Measurements from ENCODE around the gene CARD19. TPM values are rescaled to one million over a fixed set of nuclear protein-coding genes. Genes with fewer than 3 reads are reported as not detected.
"Not testable (repeated sequence)": the region's sequence is repeated elsewhere in the genome, so short reads cannot be mapped to it uniquely, and the experiment has no call there.

Gene CARD19
- total and polyA plus RNA-seq, 4 donors, result 31.1 to 70.7 (median 48.5) TPM

DNA sequence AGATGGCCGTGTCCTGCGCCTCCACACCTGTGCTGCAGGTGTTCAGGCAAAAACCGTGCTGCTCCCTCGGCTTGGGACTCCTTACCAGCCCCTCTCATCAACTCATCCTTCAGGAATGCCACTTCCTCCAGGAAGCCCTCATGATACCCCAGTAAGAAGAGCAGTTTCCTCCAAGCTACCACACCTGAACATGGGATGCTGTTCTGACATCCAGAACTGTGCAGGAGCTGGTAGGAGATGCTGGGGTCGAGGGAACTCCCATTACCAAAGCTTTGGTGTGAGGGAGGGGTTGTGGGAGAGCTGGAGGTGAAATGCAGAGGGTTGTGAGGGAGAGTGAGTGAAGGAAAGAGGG, 18.9 kb downstream of the CARD19 start:
- H3K27ac ChIP-seq (ENCODE audit: low read depth in 1 of 2, low read length in 1 of 2), result peak overlapping the region in 1 of 2 donors; percentile 55
- peaks cover 0 to 35% (median 3%) of the 10 kb centered on the region in 4 donors for H3K36me3 ChIP-seq (ENCODE audit: control insufficient read depth in 4 of 4, insufficient read depth in 4 of 4, low read length in 4 of 4)
- no peaks in the 10 kb centered on the region for H3K27me3 ChIP-seq (ENCODE audit: control insufficient read depth in 3 of 3, insufficient read depth in 3 of 3, low read length in 2 of 3)
- H3K4me3 ChIP-seq, result no peak overlapping the region
- peaks cover 0 to 13% (median 8%) of the 10 kb centered on the region in 5 donors for H3K4me1 ChIP-seq (ENCODE audit: control insufficient read depth in 5 of 5, insufficient read depth in 5 of 5, low read length in 5 of 5)
- no peak overlapping the region for H3K9ac ChIP-seq (ENCODE audit: insufficient read depth in 1 of 2, low read length in 2 of 2)
- WGBS, 2 donors, result 78 to 80% methylated on average over 5 of the region's 5 CpGs
- TF ChIP-seq, protein P1, sequence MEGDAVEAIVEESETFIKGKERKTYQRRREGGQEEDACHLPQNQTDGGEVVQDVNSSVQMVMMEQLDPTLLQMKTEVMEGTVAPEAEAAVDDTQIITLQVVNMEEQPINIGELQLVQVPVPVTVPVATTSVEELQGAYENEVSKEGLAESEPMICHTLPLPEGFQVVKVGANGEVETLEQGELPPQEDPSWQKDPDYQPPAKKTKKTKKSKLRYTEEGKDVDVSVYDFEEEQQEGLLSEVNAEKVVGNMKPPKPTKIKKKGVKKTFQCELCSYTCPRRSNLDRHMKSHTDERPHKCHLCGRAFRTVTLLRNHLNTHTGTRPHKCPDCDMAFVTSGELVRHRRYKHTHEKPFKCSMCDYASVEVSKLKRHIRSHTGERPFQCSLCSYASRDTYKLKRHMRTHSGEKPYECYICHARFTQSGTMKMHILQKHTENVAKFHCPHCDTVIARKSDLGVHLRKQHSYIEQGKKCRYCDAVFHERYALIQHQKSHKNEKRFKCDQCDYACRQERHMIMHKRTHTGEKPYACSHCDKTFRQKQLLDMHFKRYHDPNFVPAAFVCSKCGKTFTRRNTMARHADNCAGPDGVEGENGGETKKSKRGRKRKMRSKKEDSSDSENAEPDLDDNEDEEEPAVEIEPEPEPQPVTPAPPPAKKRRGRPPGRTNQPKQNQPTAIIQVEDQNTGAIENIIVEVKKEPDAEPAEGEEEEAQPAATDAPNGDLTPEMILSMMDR (IDR thresholded peaks at IDR 0.05; ENCODE audit: control extremely low read depth, extremely low read depth), result no peak
- H3K9me3 ChIP-seq (ENCODE audit: control insufficient read depth in 4 of 4, insufficient read depth in 3 of 4, low read length in 3 of 4), result no peaks in the 10 kb centered on the region
- ATAC-seq (ENCODE audit: insufficient read depth, low FRiP score), result no peak
- peak in 1 of 3 donors; percentile 8 for DNase-seq

DNA sequence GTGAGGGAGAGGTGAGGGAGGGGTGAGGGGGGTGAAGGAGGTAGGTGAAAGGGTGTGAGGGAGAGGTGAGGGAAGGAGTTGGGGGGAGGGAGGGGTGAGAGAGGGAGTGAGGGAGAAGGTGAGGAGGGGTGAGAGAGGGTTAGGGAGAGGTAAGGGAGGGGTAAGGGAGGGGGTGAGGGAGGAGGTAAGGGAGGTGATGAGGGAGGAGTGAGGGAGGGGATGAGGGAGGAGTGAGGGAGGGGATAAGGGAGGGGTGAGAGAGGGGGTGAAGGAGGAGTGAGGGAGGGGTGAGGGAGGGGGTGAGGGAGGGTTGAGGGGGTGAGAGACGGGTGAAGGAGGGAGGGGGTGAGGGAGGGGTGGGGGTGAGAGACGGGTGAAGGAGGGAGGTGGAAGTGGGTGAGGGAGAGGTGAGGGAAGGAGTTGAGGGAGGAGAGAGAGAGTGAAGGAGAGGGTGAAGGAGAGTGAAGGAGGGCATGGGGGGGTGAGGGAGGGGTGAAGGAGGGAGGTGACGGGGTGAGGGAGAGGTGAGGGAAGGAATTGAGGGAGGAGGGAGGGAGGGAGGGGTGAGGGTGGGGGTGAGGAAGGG, 19.6 kb downstream of the CARD19 start:
- 17 to 22% methylated on average over 3 of the region's 3 CpGs for WGBS, 2 donors
- Histone ChIP-seq H3K4me1 (ENCODE audit: control insufficient read depth in 5 of 5, insufficient read depth in 5 of 5, low read length in 5 of 5) (peaks cover 0 to 18% (median 9%) of the 10 kb centered on the region in 5 donors), H3K27me3 (ENCODE audit: control insufficient read depth in 3 of 3, insufficient read depth in 3 of 3, low read length in 2 of 3) (no peaks in the 10 kb centered on the region), H3K4me3 (no peak overlapping the region), H3K9ac (ENCODE audit: insufficient read depth in 1 of 2, low read length in 2 of 2) (no peak overlapping the region), H3K9me3 (ENCODE audit: control insufficient read depth in 4 of 4, insufficient read depth in 3 of 4, low read length in 3 of 4) (no peaks in the 10 kb centered on the region), H3K27ac (ENCODE audit: low read depth in 1 of 2, low read length in 1 of 2) (no peak overlapping the region), H3K36me3 (ENCODE audit: control insufficient read depth in 4 of 4, insufficient read depth in 4 of 4, low read length in 4 of 4) (peaks cover 0 to 34% (median 2%) of the 10 kb centered on the region in 4 donors)
- TF ChIP-seq, protein P1 (IDR thresholded peaks at IDR 0.05; ENCODE audit: control extremely low read depth, extremely low read depth), result no peak
- no peak for ATAC-seq (ENCODE audit: insufficient read depth, low FRiP score)
- no peak for DNase-seq

DNA sequence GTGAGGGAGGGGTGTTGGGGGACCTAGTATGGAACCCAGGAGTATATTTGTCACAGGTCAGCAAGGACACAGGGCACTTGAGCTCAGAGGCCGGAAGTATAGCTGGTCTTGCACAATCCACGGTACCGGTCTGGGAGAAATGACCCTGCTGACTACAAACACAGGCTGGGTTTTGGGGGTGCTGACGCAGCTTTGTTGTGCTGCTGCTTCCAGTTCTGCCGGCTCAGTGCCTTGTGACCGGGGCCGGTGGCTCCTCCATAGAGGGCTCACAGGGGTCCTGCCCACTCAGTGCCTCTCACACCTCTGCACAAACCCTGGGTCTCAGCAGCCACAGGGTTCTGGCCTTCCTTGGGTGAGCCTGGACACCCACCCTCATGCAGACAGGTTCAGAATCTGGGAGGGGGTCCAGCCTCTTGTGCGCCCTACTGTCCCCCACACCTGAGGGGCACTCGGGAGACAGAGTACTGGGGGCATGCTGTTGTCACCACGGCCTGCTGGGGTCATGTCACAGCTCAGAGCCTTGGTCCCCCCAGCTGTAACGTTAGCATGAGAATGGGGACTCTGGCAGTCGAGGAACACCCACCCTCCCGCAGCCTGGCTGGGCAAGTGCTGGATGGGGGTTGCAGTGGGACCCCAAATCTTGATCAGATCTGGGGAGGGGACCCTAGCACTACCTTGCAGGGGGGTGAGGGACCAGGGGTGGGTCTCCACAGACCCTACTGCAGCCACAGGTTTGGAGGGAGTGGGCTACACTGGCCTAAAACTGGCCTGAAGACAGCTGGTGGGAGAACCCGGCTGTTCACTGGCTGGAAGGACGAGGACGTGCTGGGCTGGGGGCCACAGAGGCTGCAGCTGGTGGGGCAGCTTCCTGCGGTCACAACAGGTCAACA, 20.3 kb downstream of the CARD19 start:
- H3K9me3 ChIP-seq (ENCODE audit: control insufficient read depth in 4 of 4, insufficient read depth in 3 of 4, low read length in 3 of 4), result no peaks in the 10 kb centered on the region
- H3K27me3 ChIP-seq (ENCODE audit: control insufficient read depth in 3 of 3, insufficient read depth in 3 of 3, low read length in 2 of 3), result no peaks in the 10 kb centered on the region
- H3K9ac ChIP-seq (ENCODE audit: insufficient read depth in 1 of 2, low read length in 2 of 2), result no peak overlapping the region
- WGBS, 2 donors, result 49 to 55% methylated on average over 17 of the region's 17 CpGs
- TF ChIP-seq, protein P1 (IDR thresholded peaks at IDR 0.05; ENCODE audit: control extremely low read depth, extremely low read depth), result no peak
- no peak overlapping the region for H3K4me3 ChIP-seq
- ATAC-seq (ENCODE audit: insufficient read depth, low FRiP score) (peak; percentile 22), DNase-seq (peak; percentile 54 to 83 (median 59))
- peaks cover 0 to 18% (median 9%) of the 10 kb centered on the region in 5 donors for H3K4me1 ChIP-seq (ENCODE audit: control insufficient read depth in 5 of 5, insufficient read depth in 5 of 5, low read length in 5 of 5)
- H3K27ac ChIP-seq (ENCODE audit: low read depth in 1 of 2, low read length in 1 of 2), result peak overlapping the region in 1 of 2 donors; percentile 69
- H3K36me3 ChIP-seq (ENCODE audit: control insufficient read depth in 4 of 4, insufficient read depth in 4 of 4, low read length in 4 of 4), result peaks cover 0 to 30% (median under 1%) of the 10 kb centered on the region in 4 donors

DNA sequence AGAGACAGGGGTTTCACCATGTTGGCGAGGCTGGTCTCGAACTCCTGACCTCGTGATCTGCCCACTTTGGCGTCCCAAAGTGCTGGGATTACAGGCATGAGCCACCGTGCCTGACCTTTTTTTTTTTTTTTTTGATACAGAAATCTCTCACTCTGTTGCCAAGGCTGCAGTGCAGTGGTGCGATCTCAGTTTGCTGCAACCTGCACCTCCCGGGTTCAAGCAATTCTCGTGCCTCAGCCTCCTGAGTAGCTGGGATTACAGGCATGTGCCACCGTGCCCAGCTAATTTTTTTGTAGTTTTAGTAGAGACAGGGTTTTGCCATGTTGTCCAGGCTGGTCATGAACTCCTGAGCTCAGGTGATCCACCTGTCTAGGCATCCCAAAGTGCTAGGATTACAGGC, 21.5 kb downstream of the CARD19 start:
- not testable (repeated sequence) for H3K9me3 ChIP-seq (ENCODE audit: control insufficient read depth in 4 of 4, insufficient read depth in 3 of 4, low read length in 3 of 4); H3K4me3 ChIP-seq; H3K9ac ChIP-seq (ENCODE audit: insufficient read depth in 1 of 2, low read length in 2 of 2); ATAC-seq (ENCODE audit: insufficient read depth, low FRiP score); DNase-seq; H3K27me3 ChIP-seq (ENCODE audit: control insufficient read depth in 3 of 3, insufficient read depth in 3 of 3, low read length in 2 of 3); H3K27ac ChIP-seq (ENCODE audit: low read depth in 1 of 2, low read length in 1 of 2)
- H3K4me1 ChIP-seq (ENCODE audit: control insufficient read depth in 5 of 5, insufficient read depth in 5 of 5, low read length in 5 of 5), result peaks cover 0 to 18% (median 9%) of the 10 kb centered on the region in 5 donors
- 91 to 93% methylated on average over 9 of the region's 9 CpGs for WGBS, 2 donors
- peaks cover 0 to 27% (median 0%) of the 10 kb centered on the region in 4 donors for H3K36me3 ChIP-seq (ENCODE audit: control insufficient read depth in 4 of 4, insufficient read depth in 4 of 4, low read length in 4 of 4)

Measured in lung (tissue), 12 donors.